ENCODE measurements around the gene MLLT1.

DNA sequence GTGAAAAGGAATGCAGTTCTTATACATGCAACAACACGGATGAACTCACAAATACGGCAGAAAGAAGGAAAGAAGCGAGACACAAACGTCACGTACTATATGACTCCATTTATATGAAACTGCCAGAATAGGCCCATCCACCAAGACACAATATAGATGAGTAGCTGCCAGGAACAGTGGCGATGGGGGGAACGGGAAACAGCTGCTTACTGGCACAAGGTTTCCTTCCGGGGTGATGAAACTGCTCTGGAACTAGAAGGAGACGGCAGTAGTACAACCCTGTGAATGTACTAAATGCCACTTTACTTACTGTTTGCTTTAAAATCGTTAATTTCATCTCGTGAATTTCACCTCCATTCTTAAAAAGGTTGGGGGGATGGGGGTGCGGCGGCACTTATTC lies 28.9 kb downstream of the MLLT1 start:
- TF ChIP-seq, protein P1, sequence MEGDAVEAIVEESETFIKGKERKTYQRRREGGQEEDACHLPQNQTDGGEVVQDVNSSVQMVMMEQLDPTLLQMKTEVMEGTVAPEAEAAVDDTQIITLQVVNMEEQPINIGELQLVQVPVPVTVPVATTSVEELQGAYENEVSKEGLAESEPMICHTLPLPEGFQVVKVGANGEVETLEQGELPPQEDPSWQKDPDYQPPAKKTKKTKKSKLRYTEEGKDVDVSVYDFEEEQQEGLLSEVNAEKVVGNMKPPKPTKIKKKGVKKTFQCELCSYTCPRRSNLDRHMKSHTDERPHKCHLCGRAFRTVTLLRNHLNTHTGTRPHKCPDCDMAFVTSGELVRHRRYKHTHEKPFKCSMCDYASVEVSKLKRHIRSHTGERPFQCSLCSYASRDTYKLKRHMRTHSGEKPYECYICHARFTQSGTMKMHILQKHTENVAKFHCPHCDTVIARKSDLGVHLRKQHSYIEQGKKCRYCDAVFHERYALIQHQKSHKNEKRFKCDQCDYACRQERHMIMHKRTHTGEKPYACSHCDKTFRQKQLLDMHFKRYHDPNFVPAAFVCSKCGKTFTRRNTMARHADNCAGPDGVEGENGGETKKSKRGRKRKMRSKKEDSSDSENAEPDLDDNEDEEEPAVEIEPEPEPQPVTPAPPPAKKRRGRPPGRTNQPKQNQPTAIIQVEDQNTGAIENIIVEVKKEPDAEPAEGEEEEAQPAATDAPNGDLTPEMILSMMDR (IDR thresholded peaks at IDR 0.05): no peak
- TF ChIP-seq POLR2A (IDR thresholded peaks at IDR 0.05): no peak

Measured in heart left ventricle (tissue), 13 donors.